ENCODE measurements around the gene FAM107B. TPM values are rescaled to one million over a fixed set of nuclear protein-coding genes. Genes with fewer than 3 reads are reported as not detected.

Gene FAM107B
- total RNA-seq, 1 donor: 30.0 TPM

GRCh38 chr10:14707481-14707880 is 67.2 kb downstream of the FAM107B start:
- TF ChIP-seq, protein P1, sequence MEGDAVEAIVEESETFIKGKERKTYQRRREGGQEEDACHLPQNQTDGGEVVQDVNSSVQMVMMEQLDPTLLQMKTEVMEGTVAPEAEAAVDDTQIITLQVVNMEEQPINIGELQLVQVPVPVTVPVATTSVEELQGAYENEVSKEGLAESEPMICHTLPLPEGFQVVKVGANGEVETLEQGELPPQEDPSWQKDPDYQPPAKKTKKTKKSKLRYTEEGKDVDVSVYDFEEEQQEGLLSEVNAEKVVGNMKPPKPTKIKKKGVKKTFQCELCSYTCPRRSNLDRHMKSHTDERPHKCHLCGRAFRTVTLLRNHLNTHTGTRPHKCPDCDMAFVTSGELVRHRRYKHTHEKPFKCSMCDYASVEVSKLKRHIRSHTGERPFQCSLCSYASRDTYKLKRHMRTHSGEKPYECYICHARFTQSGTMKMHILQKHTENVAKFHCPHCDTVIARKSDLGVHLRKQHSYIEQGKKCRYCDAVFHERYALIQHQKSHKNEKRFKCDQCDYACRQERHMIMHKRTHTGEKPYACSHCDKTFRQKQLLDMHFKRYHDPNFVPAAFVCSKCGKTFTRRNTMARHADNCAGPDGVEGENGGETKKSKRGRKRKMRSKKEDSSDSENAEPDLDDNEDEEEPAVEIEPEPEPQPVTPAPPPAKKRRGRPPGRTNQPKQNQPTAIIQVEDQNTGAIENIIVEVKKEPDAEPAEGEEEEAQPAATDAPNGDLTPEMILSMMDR (IDR thresholded peaks at IDR 0.05; ENCODE audit: extremely low read depth, low read depth, low read length): no peak
- DNase-seq (ENCODE audit: insufficient read length, low spot score, missing footprints): peak; percentile 59
- Histone ChIP-seq H3K9me3 (ENCODE audit: low read depth, low read length) (no peaks in the 10 kb centered on the region), H3K27ac (ENCODE audit: low read depth, low read length) (no peak overlapping the region), H3K79me2 (ENCODE audit: insufficient read depth, low read length) (no peaks in the 10 kb centered on the region), H3K4me1 (ENCODE audit: insufficient read depth, low read length) (peaks cover 1% of the 10 kb centered on the region), H3K36me3 (ENCODE audit: insufficient read depth, low read length) (no peaks in the 10 kb centered on the region), H3K27me3 (ENCODE audit: insufficient read depth, low read length) (no peaks in the 10 kb centered on the region), H4K20me1 (ENCODE audit: insufficient read depth, low read length) (no peaks in the 10 kb centered on the region), H3K4me3 (ENCODE audit: insufficient read depth, low read length) (no peak overlapping the region), H2AFZ (ENCODE audit: low read length) (peak overlapping the region; percentile 57), H3K4me2 (ENCODE audit: insufficient read depth, low read length) (no peak overlapping the region)

DNA sequence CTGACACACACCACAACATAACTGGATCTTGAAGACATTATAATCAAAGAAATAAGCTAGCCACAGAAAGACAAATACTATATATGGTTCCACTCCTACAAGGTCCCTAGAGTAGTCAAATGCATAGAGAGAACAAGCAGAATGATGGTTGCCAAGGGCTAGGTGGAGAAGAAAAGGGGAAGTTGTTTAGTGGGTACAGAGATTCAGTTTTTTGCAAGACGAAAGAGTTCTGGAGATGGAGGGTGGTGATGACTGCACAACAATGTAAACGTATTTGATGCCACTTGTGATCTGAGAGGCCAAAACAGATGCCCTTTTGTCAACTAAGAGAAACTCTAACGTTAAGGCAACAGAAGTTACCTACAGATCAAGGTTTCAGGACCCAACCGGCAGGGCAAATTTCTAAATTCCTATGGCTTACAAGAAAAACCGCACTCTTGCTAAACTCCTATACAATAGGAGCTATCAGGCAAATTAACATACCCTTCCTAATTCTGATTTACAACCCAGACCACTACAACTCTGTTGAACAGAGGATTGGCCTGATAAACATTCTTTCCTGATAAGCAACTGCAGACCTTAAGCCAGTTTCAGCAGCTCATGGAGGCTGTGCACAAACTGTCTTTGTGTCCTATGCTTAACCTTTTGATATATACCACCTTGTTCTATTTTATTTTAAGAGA is 69.0 kb downstream of the FAM107B start:
- no peaks in the 10 kb centered on the region for H4K20me1 ChIP-seq (ENCODE audit: insufficient read depth, low read length)
- H3K4me3 ChIP-seq (ENCODE audit: insufficient read depth, low read length): no peak overlapping the region
- H3K27ac ChIP-seq (ENCODE audit: low read depth, low read length): no peak overlapping the region
- no peaks in the 10 kb centered on the region for H3K4me1 ChIP-seq (ENCODE audit: insufficient read depth, low read length)
- H3K27me3 ChIP-seq (ENCODE audit: insufficient read depth, low read length): no peaks in the 10 kb centered on the region
- H3K36me3 ChIP-seq (ENCODE audit: insufficient read depth, low read length): no peaks in the 10 kb centered on the region
- H3K79me2 ChIP-seq (ENCODE audit: insufficient read depth, low read length): no peaks in the 10 kb centered on the region
- H3K9me3 ChIP-seq (ENCODE audit: low read depth, low read length): no peaks in the 10 kb centered on the region
- TF ChIP-seq, protein P1 (IDR thresholded peaks at IDR 0.05; ENCODE audit: extremely low read depth, low read depth, low read length): no peak
- no peak overlapping the region for H3K4me2 ChIP-seq (ENCODE audit: insufficient read depth, low read length)
- no peak for DNase-seq (ENCODE audit: insufficient read length, low spot score, missing footprints)
- H2AFZ ChIP-seq (ENCODE audit: low read length): no peak overlapping the region

- Histone ChIP-seq H3K4me2 (ENCODE audit: insufficient read depth, low read length) (no peak overlapping the region), H2AFZ (ENCODE audit: low read length) (no peak overlapping the region), H4K20me1 (ENCODE audit: insufficient read depth, low read length) (no peaks in the 10 kb centered on the region), H3K4me3 (ENCODE audit: insufficient read depth, low read length) (no peak overlapping the region), H3K9me3 (ENCODE audit: low read depth, low read length) (no peaks in the 10 kb centered on the region), H3K4me1 (ENCODE audit: insufficient read depth, low read length) (peaks cover 3% of the 10 kb centered on the region), H3K36me3 (ENCODE audit: insufficient read depth, low read length) (no peaks in the 10 kb centered on the region), H3K27me3 (ENCODE audit: insufficient read depth, low read length) (no peaks in the 10 kb centered on the region), H3K27ac (ENCODE audit: low read depth, low read length) (no peak overlapping the region), H3K79me2 (ENCODE audit: insufficient read depth, low read length) (no peaks in the 10 kb centered on the region)
- DNase-seq (ENCODE audit: insufficient read length, low spot score, missing footprints): no peak
- TF ChIP-seq, protein P1 (IDR thresholded peaks at IDR 0.05; ENCODE audit: extremely low read depth, low read depth, low read length): no peak
Measured at GRCh38 chr10:14703631-14704001, 71.1 kb downstream of the FAM107B start.

DNA sequence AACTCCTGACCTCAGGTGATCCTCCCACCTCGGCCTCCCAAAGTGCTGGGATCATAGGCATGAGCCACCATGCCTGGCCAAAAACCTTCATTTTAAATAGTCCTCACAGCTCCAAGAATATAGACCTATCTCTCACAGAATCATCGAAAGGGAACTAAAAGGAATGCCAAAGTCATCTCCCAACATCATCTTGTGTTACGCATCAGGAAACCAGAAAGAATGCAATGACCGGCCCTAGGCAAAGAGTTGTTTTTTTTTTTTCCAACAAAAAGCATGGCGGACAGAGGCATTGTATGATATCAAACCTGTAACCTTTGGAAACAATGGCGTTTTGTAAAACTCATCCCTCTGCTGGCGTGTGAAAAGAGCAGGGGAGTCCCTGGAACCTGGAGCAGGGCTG is 73.2 kb downstream of the FAM107B start:
- Histone ChIP-seq H3K9me3 (ENCODE audit: low read depth, low read length) (no peaks in the 10 kb centered on the region), H3K27ac (ENCODE audit: low read depth, low read length) (no peak overlapping the region), H2AFZ (ENCODE audit: low read length) (no peak overlapping the region), H3K79me2 (ENCODE audit: insufficient read depth, low read length) (no peaks in the 10 kb centered on the region), H3K4me3 (ENCODE audit: insufficient read depth, low read length) (no peak overlapping the region), H3K27me3 (ENCODE audit: insufficient read depth, low read length) (no peaks in the 10 kb centered on the region), H3K4me2 (ENCODE audit: insufficient read depth, low read length) (no peak overlapping the region), H3K36me3 (ENCODE audit: insufficient read depth, low read length) (no peaks in the 10 kb centered on the region), H4K20me1 (ENCODE audit: insufficient read depth, low read length) (no peaks in the 10 kb centered on the region), H3K4me1 (ENCODE audit: insufficient read depth, low read length) (peaks cover 3% of the 10 kb centered on the region)
- TF ChIP-seq, protein P1 (IDR thresholded peaks at IDR 0.05; ENCODE audit: extremely low read depth, low read depth, low read length): no peak
- DNase-seq (ENCODE audit: insufficient read length, low spot score, missing footprints): no peak

Measured in osteoblast (primary cell).